Fibroblast of skin of left biceps (primary cell): ENCODE data around the gene BMPR1A.
"Not testable (repeated sequence)": the region's sequence is repeated elsewhere in the genome, so short reads cannot be mapped to it uniquely, and the experiment has no call there.

Experiments
- DNase-seq, 2 experiments: peaks; one replicate each; pipeline ENCODE4 v3.0.0-alpha.2; 2013; ENCODE audit warnings: low read depth in 2 of 2

Gene BMPR1A

DNA sequence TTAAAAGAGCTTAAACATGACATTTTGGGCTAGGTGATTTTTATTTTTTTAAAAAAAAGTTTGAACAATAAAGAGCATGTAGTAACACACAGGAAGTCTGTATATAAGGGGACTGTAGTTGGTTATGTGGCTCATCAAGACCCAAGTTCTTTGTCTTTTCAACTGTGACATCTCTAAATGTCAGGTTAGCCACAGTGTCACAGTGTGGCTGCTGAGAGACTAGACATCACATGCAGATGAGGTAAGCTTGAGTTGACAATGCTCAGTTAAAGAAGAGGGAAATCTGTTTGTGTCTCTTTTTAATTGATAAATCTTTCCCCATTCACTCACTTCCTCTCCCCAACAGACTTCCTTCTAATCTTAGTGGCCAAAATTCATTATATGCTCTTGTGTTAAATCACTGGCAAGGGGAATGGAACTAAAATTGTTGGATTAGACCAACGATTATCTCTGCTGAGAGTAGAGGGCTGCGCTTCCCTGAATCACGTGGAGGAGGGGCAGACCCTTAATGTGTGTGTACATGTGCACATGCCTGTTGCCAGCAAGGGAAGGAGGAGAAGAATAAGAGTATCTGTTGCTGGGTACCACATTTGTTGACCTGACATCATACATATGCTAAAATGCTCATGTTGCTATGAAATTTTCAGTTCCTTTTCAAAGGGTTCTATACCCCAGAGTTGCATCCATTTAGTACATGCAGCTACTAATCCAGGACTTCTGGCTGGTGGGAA lies 122.7 kb downstream of the BMPR1A start:
- DNase-seq = no peak

DNA sequence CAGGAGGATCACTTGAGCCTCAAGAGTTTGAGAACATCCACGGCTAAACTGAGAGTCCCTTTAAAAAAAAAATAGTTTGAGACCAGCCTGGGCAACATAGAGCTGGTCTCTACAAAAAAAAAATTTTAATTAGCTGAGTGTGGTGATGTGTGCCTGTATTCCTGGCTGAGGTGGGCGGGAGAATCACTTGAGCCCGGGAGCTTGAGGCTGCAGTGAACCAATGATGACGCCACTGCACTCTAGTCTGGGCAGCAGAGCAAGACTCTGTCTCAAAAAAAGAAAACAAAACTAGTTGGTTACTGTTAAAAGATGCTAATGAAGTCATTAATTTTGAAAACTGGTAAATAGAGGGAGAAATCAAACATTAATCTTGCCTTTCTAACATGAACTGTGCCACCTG lies 124.6 kb downstream of the BMPR1A start:
- no peak for DNase-seq

DNA sequence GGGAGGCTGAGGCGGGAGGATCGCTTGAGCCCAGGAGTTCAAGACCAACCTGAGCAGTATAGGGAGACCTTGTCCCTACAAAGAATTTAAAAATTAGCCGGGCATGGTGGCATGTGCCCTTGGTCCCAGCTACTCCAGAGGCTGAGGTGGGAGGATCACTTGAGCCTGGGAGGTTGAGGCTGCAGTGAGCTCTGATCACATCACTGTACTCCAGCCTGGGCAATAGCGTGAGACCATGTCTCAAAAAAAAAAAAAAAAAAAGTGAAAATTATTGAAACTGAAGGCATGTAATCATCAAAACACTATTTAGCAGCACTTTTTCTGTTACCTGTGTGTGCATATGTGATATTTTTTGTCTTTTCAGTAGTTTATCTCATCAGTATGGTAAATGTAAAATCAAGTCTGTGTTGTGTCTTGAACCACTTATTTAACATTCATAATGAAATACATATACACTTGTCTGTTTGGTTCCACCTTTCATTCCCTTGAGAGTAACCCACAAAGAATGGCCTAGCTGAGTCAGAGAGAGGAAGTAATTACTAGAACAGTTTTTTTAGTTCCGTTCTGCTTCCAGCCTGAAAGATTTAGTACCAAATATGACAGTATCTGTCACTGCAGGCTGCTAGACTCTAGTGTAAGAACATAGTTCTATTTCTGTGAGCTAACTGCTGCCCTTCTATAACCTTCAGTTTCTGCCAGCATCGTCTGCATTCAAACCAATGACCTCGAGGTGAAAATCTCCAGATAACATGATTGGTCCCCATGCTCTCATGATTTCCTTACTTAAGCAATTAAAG lies 132.4 kb downstream of the BMPR1A start:
- peak; percentile 21 to 24 for DNase-seq

DNA sequence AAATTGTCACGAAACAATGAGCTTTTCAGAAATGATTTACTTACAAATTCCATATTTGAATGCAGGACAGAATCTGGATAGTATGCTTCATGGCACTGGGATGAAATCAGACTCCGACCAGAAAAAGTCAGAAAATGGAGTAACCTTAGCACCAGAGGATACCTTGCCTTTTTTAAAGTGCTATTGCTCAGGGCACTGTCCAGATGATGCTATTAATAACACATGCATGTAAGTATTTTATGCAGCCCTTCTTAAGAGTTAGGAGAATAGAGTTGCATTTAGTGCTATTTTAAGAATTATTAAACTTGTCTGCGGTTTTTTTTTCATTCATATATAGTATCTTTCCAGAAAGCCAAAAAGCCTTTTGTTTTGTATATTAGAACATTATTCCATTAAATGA lies 133.6 kb downstream of the BMPR1A start:
- DNase-seq = no peak

DNA sequence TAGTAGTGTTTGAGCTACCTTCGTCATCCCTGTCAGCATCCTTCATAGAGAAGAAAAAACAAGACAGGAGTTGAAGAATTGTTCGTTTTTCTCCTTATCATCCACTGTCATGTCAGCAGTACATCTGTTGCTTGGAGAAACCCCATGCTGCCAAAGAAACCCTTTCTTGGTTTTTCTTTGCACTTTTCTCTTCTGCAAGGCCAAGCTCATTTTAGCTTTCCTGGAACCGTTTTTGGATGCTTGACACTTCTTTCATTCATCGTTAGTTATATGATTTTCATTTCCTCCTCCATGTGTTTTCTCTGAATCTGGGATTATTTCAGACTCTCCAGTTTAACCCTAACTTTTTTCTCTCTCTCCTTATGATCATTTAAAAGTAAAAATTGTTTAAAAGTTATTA lies 142.1 kb downstream of the BMPR1A start:
- DNase-seq = no peak

DNA sequence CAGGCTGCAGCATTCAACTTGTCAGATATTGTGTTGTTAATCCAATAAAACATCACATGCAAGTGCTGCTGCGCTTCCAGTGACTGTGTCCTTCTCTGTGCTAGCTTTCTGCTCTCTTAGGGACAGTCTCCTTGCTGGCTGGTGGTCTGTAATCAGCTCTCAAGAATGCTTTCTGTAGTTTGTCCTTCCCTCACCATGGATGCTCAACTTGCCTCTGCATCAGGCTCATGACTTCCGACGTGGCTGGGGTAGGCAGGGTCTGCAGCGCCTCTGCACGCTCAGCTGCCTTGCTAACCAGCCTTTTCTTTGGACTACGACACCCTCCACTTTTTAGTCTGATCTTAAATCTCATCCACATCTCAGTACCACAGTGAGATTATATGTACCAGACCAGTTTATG lies 142.7 kb downstream of the BMPR1A start:
- no peak for DNase-seq

DNA sequence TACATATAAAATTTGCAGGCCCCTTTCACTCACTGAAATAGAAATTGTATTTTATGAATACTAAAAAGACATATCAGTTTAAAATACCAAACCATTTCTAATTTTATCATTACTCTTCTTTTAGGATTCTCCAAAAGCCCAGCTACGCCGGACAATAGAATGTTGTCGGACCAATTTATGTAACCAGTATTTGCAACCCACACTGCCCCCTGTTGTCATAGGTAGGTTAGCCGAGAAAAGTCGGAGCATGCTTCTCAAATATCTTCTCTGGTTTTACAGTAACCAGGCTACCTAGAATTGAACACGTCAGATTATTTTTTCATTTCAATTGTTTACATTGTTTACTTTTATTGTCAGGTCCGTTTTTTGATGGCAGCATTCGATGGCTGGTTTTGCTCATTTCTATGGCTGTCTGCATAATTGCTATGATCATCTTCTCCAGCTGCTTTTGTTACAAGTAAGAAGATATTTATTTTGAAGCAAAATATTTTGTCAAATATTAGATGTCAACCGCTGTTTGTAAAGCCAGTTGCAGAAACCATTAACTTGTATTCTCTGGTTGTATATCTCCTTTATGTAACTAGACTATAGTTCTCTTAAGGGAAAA lies 143.4 kb downstream of the BMPR1A start:
- DNase-seq = peak; percentile 10 to 18

DNA sequence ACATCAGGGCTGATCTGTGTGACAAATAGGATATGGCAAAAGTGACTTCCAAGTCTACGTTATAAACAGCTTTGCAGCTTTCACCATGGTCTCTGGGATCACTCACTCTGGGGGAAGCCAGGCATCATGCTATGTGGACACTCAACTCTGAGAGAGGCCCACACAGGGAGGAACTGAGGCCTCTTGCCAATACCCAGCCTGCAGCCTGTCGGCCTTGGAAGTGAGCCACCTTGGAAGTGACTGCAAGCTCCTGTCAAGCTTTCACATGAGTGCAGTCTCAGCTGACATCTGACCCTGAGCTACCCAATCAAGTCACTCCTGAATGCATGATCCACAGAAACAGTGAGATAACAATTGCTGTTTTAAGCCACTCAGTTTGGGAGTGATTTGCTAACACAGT lies 144.5 kb downstream of the BMPR1A start:
- no peak for DNase-seq

DNA sequence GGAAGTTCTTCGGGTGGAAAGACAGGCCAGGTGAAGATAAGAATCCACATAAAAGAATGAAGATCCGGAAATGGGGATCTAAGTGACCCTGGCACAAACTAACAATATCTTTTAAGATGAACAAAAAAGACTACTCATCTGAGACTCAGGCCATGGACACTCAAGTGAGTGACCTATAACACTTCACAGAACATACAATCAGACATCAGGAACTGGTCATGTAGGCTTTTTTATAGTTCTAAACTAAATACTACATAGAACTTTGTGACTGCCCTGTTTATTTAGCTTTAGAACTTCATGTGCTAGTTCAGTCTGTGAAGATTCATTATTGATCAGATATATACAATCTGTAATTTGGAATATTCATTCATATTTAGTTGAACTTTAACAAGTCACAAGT lies 148.2 kb downstream of the BMPR1A start:
- DNase-seq = no peak

DNA sequence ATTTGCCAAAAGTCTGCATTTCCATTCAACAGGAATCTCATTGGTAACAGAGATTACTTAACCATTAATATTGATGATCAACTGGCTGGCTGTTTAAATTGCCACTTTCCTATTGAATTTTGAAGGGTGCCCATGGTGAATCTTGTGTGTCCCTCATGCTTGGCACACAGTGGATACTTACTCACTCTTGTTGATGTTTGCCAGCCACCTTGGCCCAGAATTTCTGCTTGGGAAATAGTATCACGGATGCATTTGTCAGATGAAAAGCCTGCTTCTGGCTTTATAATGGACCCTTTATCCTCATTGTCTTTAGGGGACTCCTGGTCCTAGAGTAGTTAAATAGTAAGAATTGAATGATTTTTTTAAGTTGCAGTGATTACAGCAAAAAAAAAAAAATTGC lies 149.0 kb downstream of the BMPR1A start:
- no peak for DNase-seq

DNA sequence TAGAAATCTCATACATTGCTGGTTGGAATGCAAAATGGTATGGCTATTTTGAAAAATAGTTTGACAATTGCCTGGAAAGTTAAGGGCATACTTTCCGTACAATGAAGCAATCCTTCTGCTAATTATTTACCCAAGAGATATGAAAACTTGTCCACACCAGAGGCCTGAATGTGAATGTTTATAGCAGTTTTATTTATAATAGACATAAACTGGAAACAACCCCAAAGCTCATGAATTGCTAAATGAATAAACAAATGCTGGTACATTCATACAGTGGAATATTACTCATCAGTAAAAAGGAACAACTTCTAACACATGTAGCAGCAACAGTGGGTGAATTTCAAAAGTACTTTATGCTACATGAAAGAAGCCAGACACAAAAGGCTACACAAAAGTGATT lies 158.3 kb downstream of the BMPR1A start:
- DNase-seq = no peak

DNA sequence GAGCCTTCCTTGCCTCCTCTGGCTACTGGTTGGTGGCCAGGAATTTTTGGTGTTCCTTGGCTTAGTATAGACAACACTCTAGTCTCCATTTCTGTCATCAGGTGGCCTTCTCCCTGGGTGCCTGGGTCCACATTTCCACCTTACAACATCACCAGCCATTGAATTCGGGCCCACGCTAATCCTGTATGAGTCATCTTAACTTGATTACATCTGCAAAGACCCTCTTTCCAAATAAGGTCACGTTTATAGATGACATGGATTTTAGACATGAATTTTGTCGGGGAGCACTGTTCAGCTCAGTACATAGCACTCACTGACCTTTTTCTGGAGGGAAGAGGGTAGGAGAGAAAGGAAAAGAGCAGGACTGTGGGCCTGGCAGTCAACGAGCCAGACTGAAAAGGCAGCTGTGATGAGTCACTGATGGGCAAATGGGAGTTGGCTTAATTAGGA lies 161.6 kb downstream of the BMPR1A start:
- DNase-seq = no peak

DNA sequence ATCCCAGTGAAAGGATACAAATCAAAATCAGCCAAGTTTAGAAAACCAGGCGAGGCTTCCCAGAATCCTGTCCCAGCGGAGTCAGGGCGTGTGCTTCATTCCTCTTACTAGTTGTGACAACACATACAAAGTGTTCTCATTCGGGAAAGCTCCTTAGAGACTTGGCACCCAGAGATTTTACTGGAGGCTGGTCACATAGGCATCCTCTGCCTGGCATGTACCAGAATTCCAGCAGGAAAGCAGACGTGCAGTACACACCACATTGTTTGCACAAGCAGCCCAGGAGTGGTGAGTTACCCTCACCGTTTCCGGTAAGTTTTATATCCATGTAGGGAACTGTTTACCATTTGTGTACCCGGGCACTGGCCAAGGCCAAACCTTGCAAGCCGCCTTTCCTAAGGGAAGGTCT lies 166.1 kb downstream of the BMPR1A start:
- no peak for DNase-seq

DNA sequence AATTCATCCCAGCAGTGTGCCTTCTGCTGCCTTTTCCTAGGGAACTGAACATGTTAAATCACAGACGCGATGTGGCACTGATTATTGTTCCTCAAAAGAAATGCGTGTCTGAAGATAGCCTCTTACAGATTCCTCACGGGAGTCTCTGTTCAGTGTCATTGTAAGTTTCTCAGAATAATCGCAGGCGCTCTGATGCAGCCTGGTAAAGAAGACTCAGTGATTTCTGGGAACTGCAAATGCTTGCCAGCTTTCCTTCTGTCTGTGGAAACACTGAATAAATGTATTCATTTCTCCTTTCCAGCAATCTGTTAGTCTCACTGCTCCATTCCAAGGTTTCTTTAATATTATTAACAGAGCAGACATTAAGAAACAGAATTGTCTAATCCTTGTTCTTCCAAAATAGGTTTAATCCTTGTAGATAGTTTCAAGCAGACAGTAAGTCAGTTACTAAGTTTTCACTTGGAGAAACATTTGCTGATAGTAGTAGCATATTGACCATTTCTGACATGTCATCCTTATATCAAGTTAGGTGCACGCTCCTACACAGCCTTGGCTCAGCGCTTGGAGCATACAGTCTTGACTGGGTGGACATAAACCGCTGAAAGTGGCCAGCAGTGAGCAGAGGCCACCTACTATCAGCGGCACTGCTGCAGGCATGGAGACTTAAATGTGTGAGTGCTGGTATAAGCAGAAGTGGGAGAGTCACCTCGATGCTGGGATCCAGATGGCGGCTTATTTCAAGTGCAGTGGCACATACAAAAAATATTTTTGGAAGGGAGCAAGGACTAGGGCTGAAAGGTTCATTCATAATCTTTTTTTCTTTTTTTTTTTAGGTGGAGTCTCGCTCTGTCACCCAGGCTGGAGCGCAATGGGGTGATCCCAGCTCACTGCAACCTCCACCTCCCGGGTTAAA lies 173.3 kb downstream of the BMPR1A start:
- no peak for DNase-seq

DNA sequence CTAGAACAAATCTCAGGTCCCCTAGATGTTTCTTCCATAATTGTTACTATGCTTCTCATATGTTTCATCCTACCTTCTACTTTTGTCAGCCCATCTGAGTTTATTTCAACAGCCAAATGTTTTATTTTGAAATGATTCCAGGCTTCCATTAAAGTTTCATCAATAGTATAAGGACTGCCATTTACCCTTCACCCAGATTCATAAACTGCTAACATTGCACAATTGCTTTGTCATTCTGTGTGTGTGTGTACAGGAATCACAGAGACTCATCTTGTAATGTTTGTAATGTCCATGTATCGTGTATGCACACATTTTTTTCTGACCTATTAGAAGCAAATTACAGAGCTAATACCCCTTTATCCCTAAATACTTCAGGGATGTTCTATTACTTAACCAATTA lies 175.5 kb downstream of the BMPR1A start:
- DNase-seq = peak in 1 of 2 experiments; percentile 20

DNA sequence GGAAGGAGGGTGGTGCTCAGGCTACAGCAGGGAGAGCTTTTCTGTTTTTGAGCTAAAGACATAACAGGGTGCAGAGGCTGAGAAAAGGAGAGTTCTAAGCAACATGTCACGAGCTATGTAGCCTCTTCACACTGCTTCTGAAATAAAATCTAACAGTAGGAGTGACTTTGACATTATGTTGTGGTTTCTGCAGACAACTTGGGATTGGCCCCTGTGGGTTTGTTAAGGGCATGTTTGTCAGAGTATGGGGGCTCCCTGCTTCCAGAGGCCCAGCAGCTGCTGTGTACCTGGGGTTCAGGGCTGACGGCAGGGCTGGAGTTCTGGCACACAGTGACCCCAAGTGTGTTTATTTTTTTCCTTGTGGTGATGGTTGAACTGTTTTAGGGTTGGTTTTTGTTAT lies 176.3 kb downstream of the BMPR1A start:
- no peak for DNase-seq

DNA sequence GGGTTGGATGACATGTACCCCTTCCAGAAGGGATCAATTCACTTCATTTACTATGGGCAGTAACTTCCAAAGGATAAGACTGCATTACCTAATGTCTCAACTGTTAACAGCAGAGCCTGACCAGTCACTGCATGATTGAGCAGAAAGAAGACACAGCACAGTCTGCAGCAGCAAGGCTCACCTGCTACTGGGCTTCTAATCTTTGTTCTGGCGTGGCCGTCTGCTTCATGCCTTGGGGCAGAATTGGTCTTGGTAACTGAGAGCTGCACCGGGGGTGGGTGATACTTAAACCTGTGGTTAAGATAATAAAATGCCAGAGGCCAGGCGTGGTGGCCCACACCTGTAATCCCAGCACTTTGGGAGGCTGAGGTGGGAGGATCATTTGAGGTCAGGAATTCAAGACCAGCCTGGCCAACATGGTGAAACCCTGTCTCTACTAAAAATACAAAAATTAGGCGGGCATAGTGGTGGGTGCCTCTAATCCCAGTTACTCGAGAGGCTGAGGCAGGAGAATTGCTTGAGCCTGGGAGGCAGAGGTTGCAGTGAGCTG lies 177.8 kb downstream of the BMPR1A start:
- DNase-seq = not testable (repeated sequence)

DNA sequence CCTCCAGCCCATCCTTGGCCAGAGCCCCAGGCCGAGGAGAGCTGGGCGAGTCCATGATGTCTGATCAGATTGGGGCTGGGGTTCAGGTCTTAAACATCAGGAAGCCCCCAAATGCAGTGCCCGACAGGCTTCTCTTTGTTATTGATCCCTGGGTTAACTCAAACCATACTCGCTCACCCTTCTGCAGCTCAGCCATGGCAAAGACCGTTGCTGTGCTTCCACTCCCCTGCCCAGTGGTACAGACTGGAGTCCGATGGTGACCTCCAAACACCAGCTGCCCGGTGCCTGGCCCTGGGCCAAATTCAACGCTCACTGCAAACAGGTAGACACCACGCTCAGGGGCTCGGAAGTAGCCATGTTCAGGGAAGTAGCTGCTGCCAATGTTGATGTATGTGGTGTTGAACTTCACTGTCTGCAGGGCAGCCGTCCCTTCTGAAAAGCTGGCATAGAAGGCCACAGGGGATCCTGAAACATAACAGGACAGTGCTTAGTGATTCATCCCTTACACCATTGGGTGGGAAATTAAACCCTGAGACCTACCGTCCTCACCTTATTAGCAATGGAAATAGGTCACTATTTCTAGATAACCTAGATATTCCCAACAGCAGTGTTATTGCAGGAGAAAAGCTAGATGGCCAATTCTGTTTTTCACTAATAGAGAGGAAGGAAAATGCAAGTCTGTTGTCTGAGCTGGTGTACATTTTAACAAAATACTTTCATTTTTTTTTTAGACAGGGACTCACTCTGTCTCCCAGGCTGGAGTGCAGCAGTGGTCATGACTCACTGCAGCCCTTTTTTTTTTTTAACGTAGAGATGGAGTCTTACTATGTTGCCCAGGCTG lies 180.5 kb downstream of the BMPR1A start:
- no peak for DNase-seq

DNA sequence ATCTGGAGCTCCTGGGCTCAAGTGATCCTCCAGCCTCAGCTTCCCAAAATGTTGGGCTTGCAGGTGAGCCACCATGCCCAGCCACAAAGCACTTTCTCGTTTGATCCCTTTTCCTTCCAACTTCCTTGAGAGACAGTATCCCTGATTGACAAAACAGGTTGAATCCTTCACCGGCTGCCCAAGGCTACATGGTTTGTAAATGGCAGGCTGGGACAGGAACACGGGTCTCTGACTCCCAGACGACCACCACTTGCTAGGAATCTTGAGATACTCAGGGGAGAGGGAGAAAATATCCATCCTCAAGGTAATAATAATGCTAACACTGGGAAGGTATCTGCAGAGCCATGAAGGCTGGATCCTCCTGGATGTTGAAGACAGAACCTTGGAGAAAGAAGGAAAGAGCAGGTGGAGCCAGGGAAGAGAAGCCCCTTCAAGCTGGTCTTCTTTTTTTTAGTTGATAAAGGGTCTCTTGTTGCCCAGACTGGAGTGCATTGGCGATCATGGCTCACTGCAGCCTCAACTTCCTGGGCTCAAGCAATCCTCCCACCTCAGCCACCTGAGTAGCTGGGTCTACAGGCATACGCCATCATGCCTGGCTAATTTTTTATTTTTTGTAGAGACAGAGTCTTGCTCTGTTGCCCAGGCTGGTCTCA lies 181.2 kb downstream of the BMPR1A start:
- DNase-seq = no peak

DNA sequence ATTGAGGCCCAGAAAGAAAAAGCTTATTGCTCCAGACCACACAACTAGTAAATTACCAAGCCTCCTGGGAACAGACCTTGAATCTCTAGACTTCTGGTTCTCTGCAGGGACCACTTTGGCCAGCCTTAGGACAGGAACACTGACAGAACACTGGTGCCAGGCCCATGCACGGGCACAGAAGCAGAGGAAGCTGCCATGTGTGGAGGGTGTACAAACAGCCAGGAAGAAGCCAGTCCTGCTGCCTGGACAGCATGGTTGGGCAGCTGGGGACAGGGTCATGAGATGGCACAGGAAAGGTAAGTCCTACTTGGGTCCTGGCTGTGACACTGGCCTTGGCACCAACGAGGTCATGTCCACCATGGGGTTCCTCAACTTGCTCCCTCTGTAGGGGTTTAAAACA lies 181.8 kb downstream of the BMPR1A start:
- DNase-seq = no peak
